HT1080 (cell line): ENCODE results near the gene FRYL. TPM values are rescaled to one million over a fixed set of nuclear protein-coding genes. Genes with fewer than 3 reads are reported as not detected.
A peak's percentile ranks its signal among the peaks of the same experiment; 100 is the strongest.
"Not testable (repeated sequence)": the region's sequence is repeated elsewhere in the genome, so short reads cannot be mapped to it uniquely, and the experiment has no call there.

Source experiments
- DNase-seq: peaks from one replicate; pipeline ENCODE4 v3.0.0-alpha.2; 2015; ENCODE audit warnings: low read depth
- total RNA-seq: library from RNA; depleted of rRNA; stranded (reverse); fragments of >200 nt; shearing (Covaris generic); gene quantifications from 2 replicates; pipeline ENCODE4 v1.2.3, GENCODE V29; 2014

FRYL gene
- total RNA-seq, 1 experiment from 2014 or later: 37.3 TPM

GRCh38 chr4:48704091-48704802, 75.8 kb downstream of the FRYL start:
- DNase-seq: no peak

- no peak for DNase-seq
Measured at GRCh38 chr4:48699475-48699874, 80.6 kb downstream of the FRYL start.

GRCh38 chr4:48698029-48698971, 81.8 kb downstream of the FRYL start:
- DNase-seq: peak; percentile 92

GRCh38 chr4:48697516-48697915, 82.6 kb downstream of the FRYL start:
- not testable (repeated sequence) for DNase-seq

GRCh38 chr4:48694824-48695223, 85.3 kb downstream of the FRYL start:
- no peak for DNase-seq

DNA sequence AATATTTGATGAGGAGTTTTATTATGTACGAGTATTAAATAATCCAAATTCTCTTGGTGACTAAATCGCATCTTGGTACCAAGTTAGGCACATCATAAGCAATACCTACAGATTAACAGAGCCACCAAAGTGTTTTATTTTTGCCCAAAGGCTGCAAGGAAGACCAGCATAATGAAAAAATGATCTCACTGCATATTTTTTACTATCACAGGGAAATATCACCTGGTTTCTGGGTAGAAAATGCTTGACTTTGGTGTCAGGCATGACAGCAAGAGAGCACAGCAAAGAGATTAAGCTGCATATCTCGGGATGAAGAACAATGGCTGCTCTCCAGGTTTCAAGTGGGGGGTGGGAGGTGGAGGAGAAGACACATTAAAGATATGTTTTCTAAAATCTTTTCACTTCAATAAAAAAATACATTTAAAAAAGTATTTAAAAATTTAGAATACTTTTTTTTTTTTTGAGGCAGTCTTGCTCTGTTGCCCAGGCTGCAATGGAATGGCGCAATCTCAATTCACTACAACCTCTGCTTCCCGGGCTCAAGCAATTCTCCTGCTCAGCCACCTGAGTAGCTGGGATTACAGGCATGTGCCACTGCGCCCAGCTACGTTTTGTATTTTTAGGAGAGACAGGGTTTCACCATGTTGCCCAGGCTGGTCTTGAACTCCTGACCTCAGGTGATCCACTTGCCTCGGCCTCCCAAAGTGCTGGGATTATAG, 86.1 kb downstream of the FRYL start:
- no peak for DNase-seq

GRCh38 chr4:48692897-48693296, 87.2 kb downstream of the FRYL start:
- no peak for DNase-seq

DNA sequence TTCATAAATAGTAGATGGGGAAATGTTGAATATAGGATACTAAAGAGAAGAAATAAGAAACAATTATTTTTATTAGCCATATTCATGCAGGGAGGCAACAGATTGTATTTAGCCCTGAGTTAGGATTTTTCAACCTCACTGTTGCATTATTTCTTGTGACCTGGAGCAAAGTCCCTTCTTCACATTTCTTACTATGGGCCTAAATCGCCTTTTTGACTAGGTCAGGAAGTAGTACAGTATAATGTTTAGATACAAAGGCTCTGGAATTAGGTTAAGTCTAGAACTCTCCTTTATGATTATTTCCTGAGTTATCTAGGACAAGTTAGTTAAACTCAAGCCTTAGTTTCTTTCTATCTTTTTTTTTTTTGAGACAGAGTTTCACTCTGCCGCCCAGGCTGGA, 88.0 kb downstream of the FRYL start:
- DNase-seq: no peak

- no peak for DNase-seq
Measured at GRCh38 chr4:48688953-48689352, 91.1 kb downstream of the FRYL start.

- DNase-seq: no peak
Measured at GRCh38 chr4:48687313-48688051, 92.6 kb downstream of the FRYL start.

GRCh38 chr4:48686369-48686768, 93.7 kb downstream of the FRYL start:
- no peak for DNase-seq

GRCh38 chr4:48683784-48684666, 96.1 kb downstream of the FRYL start:
- DNase-seq: no peak

GRCh38 chr4:48682870-48683269, 97.2 kb downstream of the FRYL start:
- not testable (repeated sequence) for DNase-seq

DNA sequence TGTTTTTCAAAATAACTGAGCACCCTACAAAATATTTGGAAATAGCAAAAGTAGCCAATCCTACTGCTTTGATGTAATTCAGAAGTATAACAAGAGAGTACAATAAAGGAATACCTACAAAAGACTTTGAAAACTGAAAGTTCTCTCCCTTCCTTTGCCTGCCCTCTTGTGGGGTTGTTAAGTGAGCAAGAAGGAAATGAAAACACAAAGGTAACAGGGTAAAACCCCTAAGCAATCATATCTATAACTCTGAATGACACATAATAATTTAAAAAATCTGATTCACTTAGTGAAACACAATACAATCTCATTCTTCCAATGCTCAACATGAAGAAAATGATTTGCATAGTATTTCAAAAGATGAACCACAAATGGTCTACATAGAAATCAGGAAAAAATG, 98.2 kb downstream of the FRYL start:
- DNase-seq: peak; percentile 12

GRCh38 chr4:48680848-48681568, 99.1 kb downstream of the FRYL start:
- no peak for DNase-seq

- DNase-seq: no peak
Measured at GRCh38 chr4:48673537-48673936, 106.5 kb downstream of the FRYL start.

DNA sequence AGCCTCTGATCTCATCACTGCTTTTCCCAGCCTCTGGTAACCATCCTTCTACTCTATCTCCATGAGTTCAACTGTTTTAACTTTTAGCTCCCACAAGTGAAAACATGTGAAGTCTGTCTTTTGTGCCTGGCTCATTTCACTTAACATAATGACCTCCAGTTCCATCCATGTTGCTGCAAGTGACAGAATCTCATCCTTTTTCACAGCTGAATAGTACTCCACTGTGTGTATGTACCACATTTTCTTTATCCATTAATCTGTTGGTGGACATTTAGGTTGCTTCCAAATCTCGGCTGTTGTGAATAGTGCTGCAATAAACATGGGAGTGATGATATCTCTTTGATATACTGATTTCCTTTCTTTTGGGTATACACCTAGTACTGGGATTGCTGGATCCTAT, 109.5 kb downstream of the FRYL start:
- no peak for DNase-seq

DNA sequence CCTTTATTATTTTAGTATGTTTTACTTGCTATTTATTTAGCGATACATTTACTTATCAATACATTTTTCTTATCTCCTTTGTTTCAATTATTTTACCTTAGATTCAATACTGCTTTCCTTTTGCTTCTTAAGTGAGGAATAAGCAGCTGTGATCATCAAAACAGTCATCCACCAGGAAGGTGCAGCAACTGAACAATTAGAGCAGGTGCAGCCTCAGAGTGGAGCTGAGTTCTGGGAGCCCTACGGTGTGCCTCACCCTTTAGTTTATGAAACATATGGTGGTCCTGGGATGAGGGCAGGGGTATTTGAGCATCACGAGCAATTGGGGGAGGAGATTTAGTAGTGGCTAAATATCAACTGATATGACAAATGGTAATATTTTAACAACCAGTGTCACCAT, 111.0 kb downstream of the FRYL start:
- no peak for DNase-seq

GRCh38 chr4:48668254-48669017, 111.6 kb downstream of the FRYL start:
- DNase-seq: no peak
